Fibroblast of skin of right biceps (primary cell): ENCODE data around the gene STN1.

Experiments
- DNase-seq: peaks from one replicate; pipeline ENCODE4 v3.0.0-alpha.2; 2013

Gene STN1

GRCh38 chr10:103918053-103918846 lies at the start of gene STN1:
STN1 (minus strand) TSS chr10:103918184; CDS start chr10:103917594, 590 bp downstream.
- DNase-seq: peak; percentile 96

GRCh38 chr10:103967448-103968071 lies 49.6 kb upstream of the STN1 start:
- DNase-seq: peak; percentile 29

GRCh38 chr10:103966671-103967447 lies 48.9 kb upstream of the STN1 start, which contains the start of gene SLK:
SLK (plus strand) TSS chr10:103967140; CDS start chr10:103967746, 606 bp downstream.
- peak; percentile 88 for DNase-seq

GRCh38 chr10:103960103-103960502 lies 42.1 kb upstream of the STN1 start:
- no peak for DNase-seq

GRCh38 chr10:103958996-103959395 lies 41.0 kb upstream of the STN1 start:
- DNase-seq: peak; percentile 12

- DNase-seq: no peak
Measured at GRCh38 chr10:103954543-103954942, 36.6 kb upstream of the STN1 start.

GRCh38 chr10:103951942-103952341 lies 34.0 kb upstream of the STN1 start:
- DNase-seq: no peak

GRCh38 chr10:103951183-103951582 lies 33.2 kb upstream of the STN1 start:
- DNase-seq: no peak

- DNase-seq: no peak
Measured at GRCh38 chr10:103949728-103950127, 31.7 kb upstream of the STN1 start.

- no peak for DNase-seq
Measured at GRCh38 chr10:103947799-103948516, 30.0 kb upstream of the STN1 start.

- no peak for DNase-seq
Measured at GRCh38 chr10:103942866-103943265, 24.9 kb upstream of the STN1 start.

- no peak for DNase-seq
Measured at GRCh38 chr10:103941801-103942200, 23.8 kb upstream of the STN1 start.

GRCh38 chr10:103939522-103939921 lies 21.5 kb upstream of the STN1 start:
- DNase-seq: no peak

GRCh38 chr10:103936022-103936421 lies 18.0 kb upstream of the STN1 start:
- DNase-seq: no peak

- no peak for DNase-seq
Measured at GRCh38 chr10:103934308-103934707, 16.3 kb upstream of the STN1 start.

GRCh38 chr10:103933557-103934121 lies 15.7 kb upstream of the STN1 start:
- no peak for DNase-seq

GRCh38 chr10:103932971-103933370 lies 15.0 kb upstream of the STN1 start:
- no peak for DNase-seq

- no peak for DNase-seq
Measured at GRCh38 chr10:103932271-103932670, 14.3 kb upstream of the STN1 start.

GRCh38 chr10:103931603-103932002 lies 13.6 kb upstream of the STN1 start:
- no peak for DNase-seq

GRCh38 chr10:103930881-103931280 lies 12.9 kb upstream of the STN1 start:
- DNase-seq: no peak

- no peak for DNase-seq
Measured at GRCh38 chr10:103930449-103930848, 12.5 kb upstream of the STN1 start.

GRCh38 chr10:103929381-103929921 lies 11.5 kb upstream of the STN1 start:
- peak; percentile 17 for DNase-seq
